HG03066 (cell line): ENCODE data around the gene P3H3.
A peak's percentile ranks its signal among the peaks of the same experiment; 100 is the strongest.

ENCODE experiments used
- ATAC-seq: cut with Tn5 transposase; IDR thresholded peaks from one replicate; pipeline ENCODE4 v1.9.1; 2021; ENCODE audit warnings: low read depth; ENCODE audit not compliant: unreplicated experiment

The P3H3 gene

GRCh38 chr12:6827982-6828780, at the start of gene P3H3:
TSS of gene P3H3 (plus strand) at chr12:6828407. CDS start at chr12:6828441, 34 bp downstream.
- ATAC-seq = no peak

DNA sequence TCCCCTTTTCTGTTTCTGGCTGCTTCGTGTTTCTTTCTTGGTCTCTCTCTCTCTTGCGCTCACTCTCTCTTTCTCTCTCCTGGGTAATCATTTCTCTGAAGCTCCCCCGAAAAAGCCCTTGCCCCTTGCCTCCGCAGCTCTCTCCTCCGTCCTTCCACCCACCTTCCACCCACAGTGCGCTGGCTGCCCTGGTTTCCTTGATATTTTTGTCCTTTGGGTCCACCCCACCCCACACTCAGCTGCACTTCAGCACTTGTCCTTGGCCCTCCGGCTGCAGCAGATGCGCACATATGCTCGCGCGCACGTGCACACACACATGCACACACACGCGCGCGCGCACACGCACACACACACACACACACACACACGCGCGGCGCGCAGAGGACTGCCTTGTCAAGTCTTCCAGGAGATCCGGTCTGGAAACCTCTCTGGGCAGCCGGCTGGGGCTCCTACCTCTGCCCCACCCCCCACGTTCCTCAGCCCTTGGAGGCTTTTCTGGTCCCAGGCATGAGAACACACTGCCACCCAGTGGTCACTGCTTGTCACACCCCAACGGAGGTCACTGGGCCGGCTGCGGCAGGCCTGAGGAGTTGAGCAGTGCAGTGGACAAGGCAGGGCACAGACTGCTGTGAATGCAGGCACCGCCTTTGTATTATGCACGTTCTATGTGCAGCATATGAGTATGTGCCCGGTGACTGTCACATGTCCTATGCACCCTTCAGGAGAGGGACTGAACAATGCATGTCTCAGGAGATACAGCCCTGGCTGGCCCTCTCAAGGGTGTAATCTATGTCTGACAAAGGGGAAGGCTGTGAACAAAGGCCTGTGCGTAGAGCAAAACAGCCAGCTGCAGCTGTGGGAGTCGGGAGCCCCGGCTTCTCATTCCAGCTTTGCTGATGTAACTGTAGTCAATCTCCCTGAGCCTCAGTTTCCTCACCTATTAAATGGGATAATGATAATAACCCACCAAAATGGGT, 49.3 kb upstream of the P3H3 start:
- peak; percentile 86 for ATAC-seq

DNA sequence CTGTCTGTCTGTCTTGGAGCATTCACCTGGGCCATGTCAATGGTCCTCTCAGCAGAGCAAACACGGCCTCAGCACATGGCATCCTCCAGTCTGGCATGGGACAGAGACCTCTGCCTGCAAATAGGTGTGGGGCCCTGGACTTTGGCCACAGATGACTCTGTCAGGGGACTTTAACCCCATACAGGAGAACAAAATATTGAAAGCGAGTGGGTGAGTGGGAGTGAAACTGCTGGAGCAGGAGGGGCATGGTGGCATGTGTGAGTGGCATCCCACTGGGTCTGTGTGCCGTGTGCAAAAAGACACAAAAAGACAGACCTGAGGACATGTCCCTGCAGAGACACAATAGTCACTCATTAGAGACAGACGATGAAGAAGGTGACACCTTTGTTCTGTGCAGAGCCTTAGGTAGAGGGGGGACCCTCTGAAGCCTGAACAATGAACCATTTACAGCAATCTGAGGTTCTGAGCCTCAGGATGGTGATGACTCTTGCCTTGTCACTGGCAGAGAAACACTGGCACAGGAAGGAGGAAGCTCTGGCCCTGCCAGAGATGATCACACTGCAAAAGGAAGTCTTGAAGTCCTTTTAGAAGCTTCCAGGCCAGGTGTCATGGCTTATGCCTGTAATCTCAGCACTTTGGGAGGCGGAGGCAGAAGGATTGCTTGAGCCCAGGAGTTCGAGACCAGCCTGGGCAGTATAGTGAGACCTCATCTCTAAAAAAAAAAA, 48.3 kb upstream of the P3H3 start:
- no peak for ATAC-seq

- ATAC-seq = no peak
Measured at GRCh38 chr12:6780573-6780972, 47.6 kb upstream of the P3H3 start.

DNA sequence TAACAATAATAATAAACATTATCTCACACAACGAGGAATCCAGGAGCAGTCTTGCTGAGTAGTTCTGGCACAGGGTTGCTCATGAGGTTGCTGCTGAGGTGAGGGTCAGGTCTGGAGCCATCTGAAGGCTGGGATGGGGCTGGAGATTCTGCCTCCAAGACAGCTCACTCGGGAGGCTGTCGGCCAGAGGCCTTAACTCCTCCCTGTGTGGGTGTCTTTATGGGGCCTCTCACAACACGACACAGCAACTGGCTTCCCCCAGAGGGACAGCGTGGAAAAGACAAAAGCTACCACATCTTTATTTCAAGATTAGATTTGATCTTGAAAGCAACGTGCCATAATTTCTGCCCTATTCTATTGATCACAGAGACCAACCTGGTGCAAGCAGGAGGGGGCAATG, 46.1 kb upstream of the P3H3 start:
- ATAC-seq = no peak

DNA sequence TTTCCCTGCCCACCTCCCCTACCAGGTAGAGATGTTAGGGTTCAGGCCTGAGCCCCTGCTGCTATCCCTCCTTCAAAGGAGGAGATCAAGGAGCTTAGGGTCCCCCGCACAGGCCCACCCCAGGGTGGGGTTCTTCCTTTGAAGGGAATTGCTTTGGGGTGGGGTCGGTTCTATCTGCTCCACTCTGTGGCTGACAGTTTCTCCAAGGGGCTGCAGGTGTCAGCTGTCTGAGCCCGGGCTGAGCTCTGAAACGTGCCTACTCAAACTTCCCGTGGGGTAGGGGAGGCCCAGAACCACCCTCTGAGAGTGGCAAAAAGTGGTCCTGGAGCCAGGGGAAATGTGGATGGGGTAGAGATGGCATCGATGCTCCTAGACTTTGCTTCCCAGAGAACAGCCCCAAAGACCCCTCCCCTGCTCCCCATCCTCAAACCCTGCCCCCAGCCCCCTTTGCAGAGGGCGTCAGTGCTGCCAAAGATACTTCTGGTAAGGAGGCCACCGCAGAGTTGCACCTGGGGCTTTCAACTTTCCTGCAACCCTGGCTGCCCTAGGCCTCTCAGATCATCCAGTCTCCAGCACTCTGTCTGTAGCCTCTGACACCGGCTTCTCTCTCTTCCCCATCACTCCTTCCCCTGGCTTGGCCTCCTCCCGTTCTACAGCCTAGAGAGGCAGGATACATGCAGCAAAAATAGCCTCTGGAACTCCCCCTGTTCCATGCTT, 45.2 kb upstream of the P3H3 start:
- no peak for ATAC-seq

DNA sequence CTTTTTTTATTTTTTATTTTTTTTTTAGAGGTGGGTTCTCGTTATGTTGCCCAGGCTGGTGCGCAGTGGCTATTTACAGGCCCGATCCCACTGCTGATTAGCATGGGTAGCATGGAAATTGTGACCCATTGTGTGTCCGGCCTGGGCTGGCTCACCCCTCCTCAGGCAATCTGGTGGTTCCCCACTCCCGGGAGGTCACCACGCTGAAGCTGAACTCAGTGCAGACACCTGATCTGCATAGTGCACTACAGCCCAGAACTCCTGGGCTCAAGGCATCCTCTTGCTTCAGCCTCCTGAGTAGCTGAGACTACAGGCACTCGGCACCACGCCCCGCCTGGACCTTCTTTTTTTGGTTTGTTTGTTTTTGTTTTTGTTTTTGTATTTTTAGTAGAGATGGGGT, 44.4 kb upstream of the P3H3 start:
- ATAC-seq = no peak

- no peak for ATAC-seq
Measured at GRCh38 chr12:6784296-6784695, 43.9 kb upstream of the P3H3 start.

GRCh38 chr12:6784761-6785160, 43.4 kb upstream of the P3H3 start:
- no peak for ATAC-seq

DNA sequence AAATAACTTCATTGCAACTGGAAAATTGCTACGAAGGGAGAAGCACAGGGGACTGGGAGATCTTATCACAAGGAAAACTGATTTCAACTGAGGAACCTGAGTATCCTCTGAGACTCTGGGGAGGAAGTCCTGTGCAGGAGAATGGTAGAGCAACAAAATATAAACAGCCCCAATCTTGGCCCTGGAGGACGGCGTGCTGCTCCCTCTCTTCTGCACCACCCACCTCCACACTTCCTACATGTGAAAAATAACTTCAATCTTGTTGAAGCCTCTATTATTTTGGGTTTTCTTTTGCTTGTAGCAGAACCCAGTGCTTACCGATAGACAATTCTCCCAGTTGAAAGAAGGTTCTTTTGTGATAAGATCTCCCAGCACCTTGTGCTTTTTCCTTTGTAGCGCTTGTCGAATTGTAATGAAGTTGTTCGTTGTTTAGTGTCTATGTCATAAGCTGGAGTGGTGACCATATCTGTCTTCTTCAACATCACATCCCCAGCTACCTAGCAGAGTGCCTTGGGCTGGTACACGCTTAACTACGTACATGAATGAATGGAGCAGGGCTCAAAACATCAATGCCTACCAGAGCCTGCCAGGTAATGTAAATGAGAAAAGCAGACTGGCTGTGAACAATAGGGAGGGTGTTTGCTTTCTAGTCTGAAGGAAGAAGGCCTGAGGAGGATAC, 41.7 kb upstream of the P3H3 start:
- no peak for ATAC-seq

- ATAC-seq = no peak
Measured at GRCh38 chr12:6787309-6787708, 40.9 kb upstream of the P3H3 start.

GRCh38 chr12:6788972-6789924, 39.0 kb upstream of the P3H3 start, which contains the start of gene CD4:
TSS of gene CD4 (plus strand) at chr12:6789528. CDS start at chr12:6800139, 10,611 bp downstream.
- ATAC-seq = no peak

- ATAC-seq = no peak
Measured at GRCh38 chr12:6790496-6791150, 37.6 kb upstream of the P3H3 start.

- no peak for ATAC-seq
Measured at GRCh38 chr12:6791931-6792520, 36.2 kb upstream of the P3H3 start.

DNA sequence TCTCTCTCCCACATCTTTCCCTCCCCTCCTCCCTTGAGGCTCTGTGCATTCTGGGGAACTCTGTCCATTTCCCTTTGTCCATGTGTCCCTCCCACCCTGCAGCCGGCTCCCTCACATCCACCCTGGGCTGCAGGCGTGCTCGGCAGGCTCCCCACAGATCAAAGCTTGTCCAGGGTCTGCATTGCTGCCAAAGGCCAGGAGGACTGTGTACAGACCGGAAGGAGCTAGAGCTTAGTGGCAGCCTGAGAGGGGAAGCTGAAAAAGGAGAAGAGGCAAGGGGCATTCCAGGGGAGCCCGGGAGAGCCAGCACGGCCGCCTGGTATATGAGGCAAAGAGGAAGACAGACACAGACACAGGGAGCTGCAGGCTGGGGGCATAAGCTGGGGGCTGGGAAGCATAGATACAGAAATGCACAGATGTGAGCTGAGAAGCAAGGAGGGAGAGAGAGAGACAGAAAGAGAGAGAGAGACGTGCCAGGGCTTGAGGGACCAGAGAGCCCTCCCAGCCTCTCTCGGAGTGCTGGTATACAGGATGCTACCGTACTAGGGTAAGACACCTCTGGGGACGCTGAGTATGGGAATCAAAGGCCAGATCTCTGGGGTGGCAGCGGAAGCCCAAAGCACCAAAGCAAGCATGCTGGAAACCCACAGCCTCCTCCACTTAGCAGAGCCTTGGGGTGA, 35.5 kb upstream of the P3H3 start:
- ATAC-seq = no peak

DNA sequence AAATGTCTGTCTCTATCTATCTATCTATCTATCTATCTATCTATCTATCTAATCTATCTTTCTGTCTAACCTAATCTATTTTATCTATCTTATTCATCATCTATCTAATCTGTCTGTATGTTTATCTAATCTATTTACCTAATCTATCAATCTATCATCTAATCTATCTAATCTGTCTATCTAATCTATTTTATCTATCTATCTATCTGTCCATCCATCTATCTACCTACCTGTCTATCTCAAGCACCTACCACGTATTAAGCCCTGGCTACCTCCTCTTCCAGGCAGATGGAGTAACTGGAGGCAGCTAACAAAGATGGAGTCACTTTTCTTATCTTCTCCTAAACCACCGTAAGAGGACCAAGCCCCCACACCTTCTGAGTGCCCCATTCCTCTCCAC, 33.1 kb upstream of the P3H3 start:
- no peak for ATAC-seq

GRCh38 chr12:6796576-6796975, 31.6 kb upstream of the P3H3 start:
- ATAC-seq = no peak
